GM19099 (cell line): ENCODE data around the gene CARD11.

Experiments used
- POLR2A ChIP-seq: IDR thresholded peaks from 3 replicates; pipeline ENCODE4 v1.6.1; 2011; ENCODE audit warnings: low read depth; ENCODE audit not compliant: insufficient read length; ENCODE audit errors: extremely low read depth

The CARD11 gene

GRCh38 chr7:2938514-2939192 lies 105.0 kb downstream of the CARD11 start:
- no peak for TF ChIP-seq POLR2A

GRCh38 chr7:2937701-2938513 lies 105.8 kb downstream of the CARD11 start:
- no peak for TF ChIP-seq POLR2A

DNA sequence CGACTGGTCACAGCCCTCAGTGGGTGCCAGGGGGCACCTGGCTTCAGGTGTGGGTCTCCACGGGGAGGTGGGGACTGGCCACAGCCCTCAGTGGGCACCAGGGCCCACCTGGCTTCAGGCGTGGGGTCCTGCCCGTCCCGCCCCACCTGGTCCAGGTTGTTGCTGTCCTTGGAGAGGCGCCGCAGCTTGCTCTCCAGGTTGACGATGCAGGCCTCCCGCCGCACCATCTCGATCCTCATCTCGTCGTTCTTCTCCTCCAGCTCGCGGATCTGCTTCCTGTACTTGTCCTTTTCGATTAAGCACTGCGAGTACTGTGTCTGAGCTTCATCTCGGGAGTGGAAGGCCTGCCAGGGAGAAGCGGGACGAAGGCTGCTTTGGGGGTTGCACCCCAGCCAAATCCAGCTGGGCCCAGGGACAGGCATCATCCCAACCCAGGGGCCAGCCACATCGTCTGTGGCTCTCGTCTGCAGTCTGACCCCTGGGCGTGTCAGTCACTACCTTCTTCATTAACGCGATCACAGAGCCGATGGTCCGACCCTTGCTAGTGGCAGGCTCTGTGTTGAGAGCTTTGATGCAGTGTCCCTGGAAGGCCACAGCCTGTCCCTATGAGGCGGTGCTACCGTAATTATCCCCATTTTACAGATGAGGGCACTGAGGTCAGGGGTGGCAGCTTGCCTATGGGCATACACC lies 106.6 kb downstream of the CARD11 start:
- no peak for TF ChIP-seq POLR2A

DNA sequence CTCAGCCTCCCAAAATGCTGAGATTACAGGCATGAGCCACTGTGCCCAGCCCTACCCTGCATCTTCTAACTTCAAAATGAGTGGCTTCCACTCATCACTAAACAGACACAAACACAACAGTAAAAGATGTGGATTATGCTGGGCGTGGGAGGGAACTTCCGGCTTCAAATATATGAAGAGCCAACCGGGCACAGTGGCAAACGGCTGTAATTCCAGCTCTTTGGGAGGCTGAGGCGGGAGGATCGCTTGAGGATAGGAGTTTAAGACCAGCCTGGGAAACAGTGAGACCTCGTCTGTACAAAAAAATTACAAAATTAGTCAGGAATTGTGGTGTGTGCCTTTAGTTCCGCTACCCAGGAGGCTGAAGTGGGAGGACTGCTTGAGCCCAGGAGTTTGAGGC lies 107.4 kb downstream of the CARD11 start:
- TF ChIP-seq POLR2A: no peak

- TF ChIP-seq POLR2A: no peak
Observed at GRCh38 chr7:2934984-2935740, 108.5 kb downstream of the CARD11 start.

DNA sequence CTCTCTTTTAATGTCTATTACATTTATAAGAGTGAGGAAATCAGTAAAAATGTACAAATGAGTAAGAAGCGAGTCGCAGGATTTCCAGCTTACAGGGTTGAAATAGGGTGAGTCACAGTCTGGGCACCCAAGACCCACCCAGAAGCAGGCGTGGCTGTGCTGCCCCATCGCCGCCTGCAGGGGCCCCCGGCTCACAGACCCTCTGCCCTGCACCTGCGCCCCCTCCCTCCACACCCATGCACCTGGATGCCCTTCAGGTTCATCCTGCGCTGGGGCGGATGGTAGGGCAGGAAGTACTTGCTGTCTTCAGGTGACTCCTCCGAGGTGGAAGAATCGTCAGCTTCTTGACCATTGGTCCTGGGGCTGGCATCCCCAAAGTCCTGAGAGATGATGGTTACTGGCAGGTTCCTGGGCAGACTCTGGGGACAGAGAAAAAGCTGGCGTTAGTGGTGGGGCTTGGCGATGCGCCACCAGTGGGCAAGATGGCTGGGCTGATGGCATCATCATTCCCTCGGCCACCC lies 109.4 kb downstream of the CARD11 start:
- TF ChIP-seq POLR2A: no peak

GRCh38 chr7:2932402-2933251 lies 111.0 kb downstream of the CARD11 start:
- no peak for TF ChIP-seq POLR2A

DNA sequence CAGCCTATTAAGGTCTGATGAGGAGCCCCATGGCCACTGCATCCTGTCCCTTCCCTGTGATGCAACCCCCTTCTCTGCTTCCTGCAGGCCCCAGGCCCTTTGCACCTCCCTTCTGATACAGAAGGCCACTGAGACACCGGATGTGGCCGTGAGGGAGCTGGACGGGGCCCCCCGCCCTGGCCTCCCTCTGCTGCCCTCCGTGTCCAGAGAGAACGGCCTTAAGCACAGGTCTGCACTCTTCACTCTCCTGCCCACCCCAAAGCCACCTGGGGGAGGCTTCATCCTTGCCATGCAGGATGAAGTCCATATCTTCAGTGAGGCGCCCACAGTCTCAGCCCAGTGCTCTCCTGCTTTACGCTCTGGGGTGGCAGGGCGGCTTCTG lies 112.6 kb downstream of the CARD11 start:
- no peak for TF ChIP-seq POLR2A

GRCh38 chr7:2930310-2931033 lies 113.2 kb downstream of the CARD11 start:
- no peak for TF ChIP-seq POLR2A

DNA sequence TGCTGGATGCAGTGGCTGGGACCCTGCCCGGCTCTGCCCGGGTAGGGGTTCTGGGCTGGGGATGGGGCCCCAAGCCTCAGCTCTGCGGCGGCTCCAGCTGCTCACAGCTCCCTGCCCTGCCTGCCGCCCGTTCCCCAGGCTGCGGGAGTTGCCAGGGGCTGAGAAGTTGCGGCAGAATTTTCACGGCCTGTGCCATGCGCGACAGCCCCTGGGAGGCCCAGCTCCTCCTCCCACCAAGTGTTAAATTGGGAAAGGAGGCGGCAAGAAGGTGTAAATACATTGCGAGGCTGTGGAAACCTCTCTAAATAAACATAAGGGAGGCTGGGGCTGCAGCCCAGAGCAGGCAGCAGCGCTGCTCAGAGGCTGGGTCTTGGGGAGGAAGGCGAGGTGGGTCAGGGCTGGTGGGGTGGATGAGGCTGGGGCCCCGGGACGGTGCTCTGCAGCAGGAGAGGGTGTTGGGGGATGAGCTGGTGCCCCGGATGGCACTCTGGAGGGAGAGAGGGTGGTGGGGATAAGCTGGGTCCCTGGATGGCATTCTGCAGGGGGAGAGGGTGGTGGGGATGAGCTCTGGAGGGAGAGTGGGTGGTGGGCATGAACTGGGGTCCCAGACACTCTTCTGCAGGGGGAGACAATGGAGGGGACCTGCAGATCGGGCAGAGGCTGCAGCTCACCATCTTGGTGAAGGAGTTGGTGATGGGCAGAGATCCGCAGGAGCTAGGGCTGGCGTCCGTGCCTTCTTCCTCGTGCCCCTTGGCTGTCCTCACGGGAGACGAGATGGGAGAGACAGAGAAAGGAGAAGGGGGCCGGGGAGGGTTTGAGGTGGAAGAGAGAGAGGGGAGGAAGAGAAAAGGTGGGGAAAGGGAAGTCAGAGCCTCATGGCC lies 114.1 kb downstream of the CARD11 start:
- TF ChIP-seq POLR2A: no peak

DNA sequence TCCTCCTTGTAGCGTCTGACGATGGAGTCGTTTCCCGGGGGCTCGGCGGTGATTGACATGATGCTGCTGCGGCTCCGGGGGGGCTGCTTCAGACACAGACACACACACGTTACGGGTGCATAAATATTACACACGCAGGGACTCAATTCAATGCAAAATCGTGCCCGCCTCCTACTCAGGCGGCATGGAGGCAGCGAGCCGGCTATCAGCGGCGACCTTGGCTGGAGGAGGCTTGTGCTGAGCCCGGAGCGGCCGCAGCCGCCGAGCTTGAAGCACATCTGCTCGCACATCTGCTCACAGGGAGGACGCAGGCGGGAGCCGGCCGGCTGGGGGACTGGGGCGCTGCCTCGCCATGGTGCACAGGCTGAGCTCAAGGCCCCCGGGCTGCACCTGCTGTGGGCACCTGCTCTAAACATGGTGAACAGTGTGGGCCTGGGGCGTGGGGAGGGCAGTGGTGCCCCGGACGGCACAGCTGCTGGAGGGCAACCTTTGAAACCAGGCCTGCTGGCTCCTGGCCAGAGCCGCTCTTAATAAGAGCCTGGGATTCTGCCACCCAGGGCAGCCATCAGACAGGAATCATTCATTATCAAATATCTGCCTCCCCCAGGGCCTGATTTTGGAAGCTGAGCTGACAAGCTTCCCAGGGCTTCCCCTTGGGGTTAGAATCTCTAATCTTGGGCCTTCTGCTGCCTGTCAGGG lies 114.9 kb downstream of the CARD11 start:
- TF ChIP-seq POLR2A: no peak

DNA sequence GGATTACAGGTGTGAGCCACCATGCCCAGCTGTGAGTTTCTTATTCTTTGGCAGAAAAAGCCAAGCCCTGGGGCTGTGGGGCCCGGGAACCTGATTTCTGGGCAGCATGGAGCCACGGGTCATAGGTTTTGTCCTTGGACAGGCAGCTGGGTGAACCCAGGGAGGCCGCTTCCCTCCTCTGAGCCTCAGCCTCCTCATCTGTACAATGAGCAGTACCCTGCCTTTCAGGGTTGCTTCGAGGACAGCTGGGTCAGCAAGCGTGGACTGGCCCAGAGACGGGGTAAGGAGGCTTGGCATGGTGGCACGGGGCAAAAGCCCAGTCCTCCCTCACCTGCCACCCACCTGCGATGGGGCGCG lies 115.4 kb downstream of the CARD11 start:
- no peak for TF ChIP-seq POLR2A
